Activated CD8-positive, alpha-beta memory T cell treated with anti-CD3 and anti-CD28 coated beads, Interleukin-2, amount 50 U/mL, for 1 hour (primary cell): ENCODE data around the gene GLCE.

Experiments used
- DNase-seq: peaks from one replicate; pipeline ENCODE4 v3.0.0-alpha.2; 2020; ENCODE audit errors: extremely low read depth

Gene GLCE

DNA sequence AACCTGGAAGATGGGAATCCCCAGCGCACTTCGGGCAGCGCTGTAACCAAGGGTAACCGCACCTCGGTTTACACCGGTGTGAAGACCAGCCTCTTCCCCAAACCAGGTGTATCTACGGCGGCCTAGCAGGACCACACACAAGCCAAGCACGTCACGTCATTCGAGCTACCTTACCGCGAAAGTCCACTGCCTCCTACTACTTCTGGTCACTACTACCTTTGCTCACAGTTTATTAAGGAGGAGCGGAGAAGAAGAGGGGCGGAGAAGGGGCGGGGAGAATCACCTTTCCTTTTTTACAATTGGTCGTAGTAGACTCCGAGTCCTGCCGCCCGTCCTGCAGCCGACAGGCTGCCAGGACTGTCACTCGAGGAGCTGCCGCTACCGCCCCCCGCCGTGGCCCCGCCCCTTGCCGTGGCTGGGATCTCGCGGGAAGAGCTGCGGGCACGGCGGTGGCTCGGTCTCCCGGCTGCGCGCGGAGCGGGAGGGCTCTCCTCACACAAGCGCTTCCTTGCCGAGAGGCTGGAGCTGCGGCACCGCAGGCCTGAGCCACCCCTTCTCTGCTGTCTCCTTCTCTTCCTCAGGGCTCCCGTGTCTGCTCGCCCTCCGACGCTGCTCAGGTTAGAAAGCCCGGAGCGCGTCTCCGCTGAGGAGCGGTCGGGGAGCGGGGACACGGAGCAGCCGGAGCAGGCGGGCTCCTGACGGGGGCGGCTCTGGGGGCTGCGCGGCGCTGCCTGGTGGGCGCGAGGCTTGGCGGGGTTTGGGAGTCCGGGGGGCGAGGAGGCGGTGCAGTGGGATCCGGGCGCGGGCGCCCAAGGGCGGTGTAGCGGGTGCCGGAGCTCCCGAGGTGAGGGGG, at the start of gene GLCE:
GLCE (plus strand) TSS at position 495 of the 853 bp plus-strand sequence. CDS start 95,172 bp downstream, outside the sequence.
- peak; percentile 67 for DNase-seq

DNA sequence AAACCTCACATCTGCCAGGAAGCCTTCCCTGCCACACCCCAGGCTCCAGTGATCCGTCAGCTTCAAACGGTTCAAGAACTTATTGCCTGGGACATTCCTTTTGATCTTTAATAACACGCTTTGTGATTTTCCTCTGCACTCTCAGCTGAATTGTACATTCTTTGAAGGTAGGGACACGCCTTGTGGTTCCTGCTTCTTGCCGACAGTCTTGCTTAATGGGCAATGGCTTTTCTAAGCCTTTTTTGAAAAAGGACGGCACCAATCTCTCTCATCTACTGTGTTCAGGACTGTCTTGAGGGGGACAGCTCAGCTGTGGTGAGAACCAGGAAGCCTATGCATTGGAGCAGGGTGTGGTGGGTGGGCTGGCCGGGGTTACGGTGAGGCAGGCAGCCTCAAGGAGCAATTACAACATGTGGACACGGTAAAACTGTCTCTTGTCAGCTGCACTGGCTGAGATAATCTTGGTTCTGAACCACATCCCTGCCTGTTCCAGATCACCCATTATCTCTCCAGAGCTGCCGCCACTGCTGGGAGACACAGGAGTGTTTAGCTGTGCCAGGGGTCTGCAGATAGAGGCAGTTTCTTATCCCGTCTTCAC, 46.0 kb upstream of the GLCE start:
- DNase-seq, result no peak

DNA sequence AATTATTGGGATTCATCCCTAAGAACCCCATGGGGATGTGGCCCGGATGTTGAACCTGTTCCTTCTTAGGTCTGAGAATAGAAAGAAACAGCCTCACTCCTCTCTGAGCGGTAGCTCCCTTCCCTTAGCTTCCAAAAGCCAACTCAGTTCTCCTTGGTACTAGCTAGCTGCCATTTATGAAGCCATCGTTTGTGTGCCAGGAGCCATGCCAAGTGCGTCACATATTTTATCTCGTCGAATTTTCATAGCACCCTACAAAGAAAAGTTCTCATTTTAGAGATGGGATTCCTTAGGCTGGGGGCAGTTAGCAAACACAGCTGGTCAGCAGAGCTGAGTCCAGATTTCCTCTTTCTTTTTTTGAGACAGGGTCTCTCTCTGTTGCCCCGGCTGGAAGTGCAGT, 45.4 kb upstream of the GLCE start:
- no peak for DNase-seq

DNA sequence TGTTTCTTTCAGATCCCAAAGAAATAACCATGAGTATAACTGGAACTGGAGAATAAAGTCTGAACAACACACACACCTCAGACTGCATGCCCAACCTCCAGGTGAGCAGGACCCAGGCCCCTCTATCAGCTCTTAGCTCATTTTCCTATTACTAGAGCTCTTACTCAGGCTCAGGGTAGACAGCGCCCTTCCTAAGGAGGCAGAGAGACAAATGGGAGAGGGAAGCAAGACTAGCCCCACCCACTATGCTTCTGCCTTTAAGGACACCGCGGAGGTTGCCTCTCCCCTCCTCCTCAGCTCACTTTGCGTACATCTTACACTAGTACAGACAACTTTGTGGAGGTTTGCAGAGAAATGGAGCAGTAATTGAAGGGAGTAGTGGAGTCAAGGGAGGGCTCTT, 44.0 kb upstream of the GLCE start:
- no peak for DNase-seq

DNA sequence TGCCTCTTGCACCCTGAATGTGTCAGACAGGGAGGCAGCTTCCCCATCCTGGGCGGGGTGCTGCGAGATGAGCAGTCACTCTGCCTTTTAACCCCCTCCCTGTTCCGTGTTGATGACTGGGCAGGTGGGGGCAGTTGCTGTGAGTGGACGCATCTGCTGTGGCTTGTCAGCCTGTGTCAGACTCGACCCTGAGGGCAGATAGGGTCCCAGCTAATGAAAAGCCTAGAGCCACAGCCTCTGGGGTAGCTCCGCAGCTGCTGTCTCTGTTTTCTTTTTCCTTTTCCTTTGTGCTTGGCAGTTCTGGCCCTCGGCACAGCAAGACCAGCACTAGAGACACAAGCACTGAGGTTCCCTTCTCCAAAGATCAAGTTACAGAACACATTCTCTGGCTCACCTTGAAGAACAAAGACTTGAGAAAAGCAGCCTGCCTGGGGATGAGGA, 43.0 kb upstream of the GLCE start:
- no peak for DNase-seq

DNA sequence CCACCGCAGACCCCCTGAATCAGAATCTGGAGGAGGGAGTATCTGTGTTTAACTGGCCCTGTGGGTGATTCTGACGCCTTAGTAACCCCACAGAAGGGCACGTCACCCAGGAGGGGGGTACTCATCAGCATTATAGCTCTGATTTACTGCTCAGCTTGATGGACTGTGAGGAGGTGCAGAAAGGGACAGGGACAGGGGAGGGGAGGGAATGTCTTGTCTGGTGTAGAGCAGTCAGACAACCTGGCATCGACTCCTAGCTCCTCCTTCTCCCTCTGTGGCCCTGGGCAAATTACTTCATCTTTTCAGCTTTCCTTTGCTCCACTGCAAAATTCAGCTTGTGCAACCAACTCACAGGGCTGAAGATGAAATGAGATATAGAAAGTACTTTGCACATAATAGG, 42.3 kb upstream of the GLCE start:
- no peak for DNase-seq

DNA sequence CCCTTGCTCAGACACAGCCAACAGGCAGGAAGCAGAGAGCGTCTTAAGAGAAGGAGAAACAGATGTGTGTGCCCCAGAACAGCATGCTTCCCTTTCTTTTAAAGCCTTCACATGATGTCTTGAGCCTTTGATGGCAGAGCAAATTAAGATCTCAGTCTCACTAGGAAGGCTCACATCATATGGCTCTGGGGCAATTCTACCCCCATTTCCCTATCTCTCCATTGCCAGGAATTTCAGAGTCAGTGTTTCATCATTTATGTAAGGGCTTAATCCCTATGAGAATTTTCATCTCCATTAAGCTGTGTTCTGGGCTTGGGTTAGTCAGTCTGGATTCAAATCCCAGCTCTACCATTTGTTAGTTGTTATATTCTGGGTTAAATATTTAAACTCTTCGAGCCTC, 41.4 kb upstream of the GLCE start:
- DNase-seq, result no peak

DNA sequence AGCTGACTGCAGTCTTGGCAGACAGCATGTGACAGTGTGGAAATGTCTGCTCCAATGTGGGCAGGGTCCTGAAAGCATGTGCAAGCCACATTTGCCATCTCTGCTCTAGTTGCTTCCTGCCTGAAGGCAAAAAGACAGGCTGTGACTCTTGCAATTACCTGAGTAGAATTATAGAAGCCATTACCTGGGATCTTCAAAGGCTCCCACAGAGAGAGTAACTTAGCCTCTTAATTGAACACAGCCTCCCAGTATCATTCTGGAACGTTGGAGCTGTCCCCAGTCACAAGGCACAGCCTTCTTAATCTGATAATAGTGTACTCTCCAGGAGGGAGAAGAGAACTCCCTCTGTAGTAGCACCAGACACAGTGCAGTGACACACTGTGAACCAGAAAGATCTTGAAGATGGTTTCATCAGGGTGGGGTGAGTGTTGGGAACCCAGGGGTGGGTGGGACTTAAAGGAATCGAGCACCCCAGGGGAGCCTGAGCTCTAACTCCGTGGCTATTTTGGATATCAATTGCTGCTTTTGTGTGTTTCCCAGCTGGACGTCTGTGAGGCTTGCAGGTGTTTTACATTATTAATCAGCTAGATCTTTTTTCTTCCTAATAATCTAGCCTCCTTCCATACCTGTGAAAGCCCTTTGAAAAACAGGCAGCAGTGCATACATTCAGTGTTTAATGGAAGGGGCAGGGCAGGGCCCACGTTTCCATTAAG, 40.6 kb upstream of the GLCE start:
- DNase-seq, result no peak

DNA sequence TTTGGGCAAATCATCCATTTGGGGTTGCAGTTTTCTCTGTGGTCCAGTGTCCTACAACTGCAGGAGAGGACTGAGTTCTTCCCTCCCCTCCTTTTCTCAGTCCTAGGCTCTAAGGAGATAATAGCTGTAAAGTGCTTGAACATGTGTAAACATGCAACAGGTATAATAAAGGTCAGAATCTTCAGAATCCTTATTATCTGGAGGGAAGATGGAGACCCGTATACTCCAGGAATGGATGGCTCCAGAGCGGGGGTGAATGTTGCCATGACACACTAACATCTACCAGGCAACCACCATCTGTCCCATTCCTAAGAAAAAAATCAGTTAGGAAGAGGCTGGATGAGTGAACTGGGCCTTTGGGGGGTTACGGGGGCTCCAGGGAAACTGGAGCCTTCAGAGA, 39.7 kb upstream of the GLCE start:
- no peak for DNase-seq

DNA sequence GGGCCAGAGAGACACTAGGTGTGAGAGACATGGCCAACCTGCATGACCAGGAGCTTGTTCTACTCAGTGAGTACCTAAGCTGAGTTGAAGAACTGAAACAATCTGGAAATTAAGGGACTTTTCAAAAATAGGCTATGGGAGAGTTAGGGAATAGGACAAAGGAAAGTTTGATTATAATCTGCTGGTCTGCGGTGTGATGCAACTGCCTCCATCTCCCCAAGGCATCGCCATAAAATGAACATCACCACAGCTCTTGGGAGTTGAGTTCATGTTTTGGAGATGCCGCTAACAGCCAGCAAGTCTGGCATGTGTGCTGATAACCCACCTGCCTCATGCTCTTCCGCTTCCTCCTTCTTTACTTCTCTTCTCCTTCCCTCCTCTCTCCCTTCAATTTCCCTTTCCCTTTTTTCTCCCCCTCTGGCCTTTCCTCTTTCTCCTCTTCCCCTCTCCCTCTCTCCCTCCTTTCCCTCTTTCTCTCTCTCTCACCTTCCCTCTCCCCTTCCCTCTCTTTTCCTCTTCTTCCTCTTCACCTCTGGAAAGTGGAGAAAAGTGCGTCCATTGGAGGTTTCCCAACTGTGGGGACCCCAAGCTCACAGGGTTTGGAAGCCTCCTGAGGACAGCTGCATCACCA, 39.1 kb upstream of the GLCE start:
- DNase-seq, result no peak

DNA sequence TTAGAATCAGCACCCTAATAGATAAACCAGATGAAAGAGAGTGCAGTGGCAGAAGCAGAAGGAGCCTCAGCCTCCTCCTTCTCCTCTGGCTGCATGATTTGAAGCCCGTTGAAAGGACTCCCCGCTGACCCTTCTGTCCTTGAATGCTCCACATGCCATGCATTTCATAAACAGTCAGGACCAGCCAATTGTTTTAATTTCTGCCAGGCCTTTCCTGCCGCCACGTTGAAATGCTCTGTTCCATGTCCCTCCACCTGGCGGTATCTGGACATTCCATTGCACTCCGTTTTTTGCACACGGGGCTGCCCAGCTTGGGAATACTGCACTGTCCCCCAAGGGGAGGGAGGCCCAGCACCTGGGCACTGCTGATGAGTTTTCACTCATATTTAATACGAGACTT, 35.2 kb upstream of the GLCE start:
- no peak for DNase-seq

DNA sequence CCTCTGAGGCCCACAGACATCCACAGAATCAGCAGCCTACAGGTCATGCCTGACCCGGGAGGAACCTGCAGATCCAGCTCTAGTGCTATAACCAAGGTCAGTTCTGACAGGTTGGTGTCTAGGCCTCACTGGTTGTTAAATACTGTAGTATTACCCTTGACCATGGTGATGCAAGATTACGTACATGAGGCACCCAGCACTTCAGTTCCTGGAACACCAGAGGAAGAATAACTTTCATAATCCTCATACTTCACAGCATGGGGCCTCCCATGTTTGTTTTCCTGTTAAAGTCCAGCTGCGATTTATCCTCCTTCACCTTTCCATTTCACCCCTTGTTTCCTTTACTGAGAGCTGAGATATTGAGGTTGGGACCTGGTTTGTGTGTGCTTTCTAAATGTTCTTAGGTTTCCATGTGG, 34.4 kb upstream of the GLCE start:
- no peak for DNase-seq

DNA sequence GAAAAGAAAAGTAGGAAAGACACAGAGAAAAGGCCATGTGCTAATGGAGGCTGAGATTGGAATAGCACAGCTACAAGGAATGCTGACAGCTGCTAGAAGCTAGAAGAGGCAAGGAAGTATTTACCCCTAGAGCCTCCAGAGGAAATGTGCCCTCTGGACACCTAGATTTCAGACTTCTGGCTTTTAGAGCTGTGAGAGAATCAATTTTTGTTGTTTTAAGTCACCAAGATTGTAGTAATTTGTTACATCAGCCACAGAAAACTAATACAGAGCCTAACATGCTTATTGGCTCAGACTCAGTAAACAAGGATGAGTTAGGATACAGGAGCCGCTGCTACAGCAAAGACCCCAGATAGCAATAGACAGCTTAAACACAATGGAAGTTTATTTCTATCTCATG, 33.1 kb upstream of the GLCE start:
- DNase-seq, result no peak

DNA sequence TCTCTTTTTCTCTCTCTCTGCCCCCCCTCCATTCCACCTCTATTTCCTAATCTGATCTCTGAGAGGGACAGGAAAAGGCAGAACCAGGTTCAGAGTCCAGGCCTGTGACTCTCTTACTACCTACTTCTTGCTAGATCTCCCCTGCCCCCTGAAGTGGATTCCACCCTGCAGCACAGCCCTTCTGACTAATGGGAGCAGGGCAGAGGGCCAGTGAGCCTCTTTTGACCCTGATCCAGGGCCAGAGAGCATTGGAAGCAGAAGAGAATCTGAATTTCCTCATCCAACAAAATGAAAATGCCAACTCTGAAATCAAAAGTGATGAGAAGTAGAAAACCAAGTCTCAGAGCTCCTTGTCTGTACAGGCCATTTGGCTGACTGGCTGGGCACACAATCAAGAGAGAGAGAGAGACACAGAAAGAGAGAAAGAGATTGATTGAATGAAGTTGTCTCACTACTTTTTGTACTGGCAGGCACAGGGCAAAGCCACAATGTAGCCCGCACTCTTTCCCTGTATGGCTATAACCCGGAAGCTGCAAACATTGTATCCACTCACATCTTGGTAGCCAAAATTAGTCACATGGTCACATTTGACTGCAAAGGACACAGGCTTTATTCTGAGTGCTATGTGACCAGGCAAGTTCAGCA, 31.6 kb upstream of the GLCE start:
- DNase-seq, result no peak

DNA sequence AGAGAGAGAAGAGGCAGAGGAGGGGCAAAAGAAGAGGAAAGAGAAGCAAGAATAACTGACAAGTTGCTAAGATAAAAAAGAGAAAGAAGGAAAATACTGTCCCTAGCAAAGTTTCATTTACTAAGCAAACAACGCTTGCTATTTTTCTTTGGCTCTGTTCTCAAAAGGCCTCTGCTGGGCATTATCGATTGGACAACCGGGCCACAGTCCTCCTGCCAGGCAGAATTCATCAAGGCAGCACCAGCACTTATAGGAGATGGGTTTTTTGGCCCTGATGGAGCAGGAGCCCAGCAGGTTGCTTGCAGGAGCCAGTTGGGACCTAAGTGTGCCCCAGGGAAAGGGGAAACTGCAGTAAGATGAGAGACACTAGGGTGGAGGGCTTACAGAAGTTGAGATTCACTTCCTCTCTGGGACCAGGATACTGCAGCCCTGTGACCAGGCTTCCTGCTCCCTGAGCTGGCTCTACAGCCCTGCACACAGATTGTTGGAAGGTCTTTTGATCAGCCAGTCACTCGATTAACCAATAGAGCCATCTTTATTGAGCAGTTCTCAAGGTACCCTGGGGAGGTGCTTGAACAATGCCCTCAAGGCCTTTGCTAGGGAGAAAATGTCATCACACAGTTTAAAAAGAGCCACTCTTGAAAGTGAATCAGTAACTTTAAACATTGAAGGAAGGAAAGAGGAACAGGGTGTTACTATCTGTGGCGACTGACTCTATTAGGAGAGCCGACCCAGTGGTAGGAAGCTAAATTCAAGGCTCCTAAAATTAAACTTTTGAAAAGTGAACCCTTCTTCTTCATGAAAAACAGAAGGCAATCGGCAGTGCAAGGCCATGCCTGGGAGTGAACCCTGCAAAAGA, 28.8 kb upstream of the GLCE start:
- DNase-seq, result no peak

DNA sequence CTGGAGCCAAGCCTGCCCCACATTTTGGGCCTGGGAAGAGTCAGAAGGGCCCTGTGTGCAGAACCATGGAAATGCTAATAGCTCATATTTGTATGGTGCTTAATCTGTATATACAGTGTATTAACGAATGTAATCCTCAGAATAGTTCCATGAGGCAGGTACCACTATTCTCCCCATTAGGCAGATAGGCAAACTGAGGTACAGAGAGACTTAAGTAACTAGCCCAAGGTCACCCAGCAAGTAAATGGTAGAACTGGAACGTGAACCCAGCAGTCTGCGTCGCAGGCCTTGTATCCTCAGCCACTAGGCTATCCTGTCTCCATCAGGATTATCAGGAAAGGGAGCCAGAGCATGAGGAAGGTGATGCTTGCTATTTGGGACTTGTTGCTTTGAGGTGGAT, 28.0 kb upstream of the GLCE start:
- DNase-seq, result no peak

DNA sequence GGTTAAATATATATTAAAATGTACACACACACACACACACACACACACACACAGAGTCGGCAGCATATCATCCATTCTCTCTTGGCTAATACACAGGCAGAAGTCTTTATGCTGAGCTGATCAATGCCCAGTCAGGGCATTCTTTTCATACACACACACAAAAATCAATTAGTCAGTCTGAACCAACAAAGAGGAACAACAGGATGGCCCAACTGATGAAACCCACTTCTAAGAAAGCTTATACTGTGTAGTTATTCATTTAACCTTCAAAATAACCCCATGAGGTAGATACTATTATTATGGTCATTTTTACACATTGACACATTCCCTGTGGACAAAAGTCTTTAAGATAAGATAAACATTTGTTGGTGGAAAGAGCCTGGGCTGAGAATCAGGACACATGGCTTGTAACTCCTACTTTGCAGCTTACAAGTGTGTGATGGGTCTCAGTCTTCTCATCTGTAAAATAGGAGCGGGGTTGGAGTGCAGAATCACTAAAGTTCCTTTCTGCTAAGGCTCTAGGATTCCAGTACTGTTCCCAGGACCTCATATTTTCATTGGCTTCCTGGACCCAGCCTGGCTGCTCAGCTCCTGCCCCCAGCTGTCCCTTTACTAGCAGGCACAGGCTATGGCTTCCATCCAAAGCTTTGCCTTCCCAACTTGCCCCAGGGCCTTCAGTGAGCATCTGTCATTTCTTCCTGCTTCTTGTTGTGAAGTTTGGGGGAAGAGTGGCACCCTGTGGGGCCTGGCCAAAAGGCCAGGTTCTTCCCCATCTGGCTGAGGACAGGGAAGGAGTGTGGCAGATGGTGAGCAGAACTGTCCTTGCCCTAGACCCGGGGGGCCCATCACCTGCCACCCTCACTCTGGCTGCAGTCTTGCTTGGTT, 27.2 kb upstream of the GLCE start:
- DNase-seq, result no peak

DNA sequence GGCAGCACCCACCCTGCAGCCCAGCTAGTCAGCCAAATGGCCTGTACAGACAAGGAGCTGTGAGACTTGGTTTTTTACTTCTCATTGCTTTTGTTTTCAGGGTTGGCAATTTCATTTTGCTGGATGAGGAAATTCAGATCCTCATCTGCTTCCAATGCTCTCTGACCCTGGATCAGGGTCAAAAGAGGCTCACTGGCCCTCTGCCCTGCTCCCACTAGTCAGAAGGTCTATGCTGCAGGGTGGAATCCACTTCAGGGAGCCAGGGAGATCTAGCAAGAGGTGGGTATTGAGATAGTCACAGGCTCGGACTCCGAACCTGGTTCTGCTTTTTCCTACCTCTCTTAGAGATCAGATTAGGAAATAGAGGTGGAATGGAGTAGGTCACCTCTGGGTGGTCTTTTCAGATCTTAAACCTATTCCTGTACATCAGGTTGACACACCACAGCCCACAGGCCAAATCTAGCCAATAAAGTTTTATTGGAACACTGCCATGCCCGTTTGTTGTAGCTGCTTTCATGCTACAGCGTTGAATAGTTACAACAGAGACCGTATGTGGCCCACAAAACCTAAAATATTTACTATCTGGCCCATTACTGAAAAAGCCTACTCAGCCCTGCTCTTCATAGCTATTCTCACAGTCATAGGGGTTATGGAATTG, 26.4 kb upstream of the GLCE start:
- DNase-seq, result no peak

DNA sequence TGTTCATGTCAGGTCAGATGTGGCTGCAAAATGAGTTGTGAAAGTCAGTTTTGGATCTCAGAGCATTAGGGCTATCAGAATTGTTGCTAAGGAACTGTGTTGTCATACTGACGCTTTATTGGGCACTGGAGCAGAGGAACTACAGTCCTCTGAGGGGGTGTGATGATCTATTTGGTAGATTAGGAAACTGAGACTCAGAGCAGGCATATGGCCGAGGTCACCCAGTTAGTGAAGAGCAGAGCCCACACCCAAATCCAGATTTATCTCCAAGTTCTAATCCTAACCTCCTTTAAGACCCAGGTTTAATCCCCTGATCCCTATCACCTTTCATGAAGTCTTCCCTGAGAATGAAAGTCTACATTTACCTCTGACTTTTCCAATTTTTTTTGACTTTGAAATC, 25.6 kb upstream of the GLCE start:
- DNase-seq, result no peak
